Stimulated activated CD8-positive, alpha-beta memory T cell treated with anti-CD3 and anti-CD28 coated beads, Interleukin-12 subunit alpha, Interleukin-12 subunit beta, amount 100 ng/mL, for 24 hours (primary cell): ENCODE results near the gene DNAH1.
"Not testable (repeated sequence)": the region's sequence is repeated elsewhere in the genome, so short reads cannot be mapped to it uniquely, and the experiment has no call there.

Experiments used
- DNase-seq: peaks from one replicate; pipeline ENCODE4 v3.0.0-alpha.2; 2020; ENCODE audit errors: extremely low read depth

The DNAH1 gene

GRCh38 chr3:52315977-52316764, at the start of gene DNAH1:
Gene DNAH1 (plus strand): TSS chr3:52316319. CDS start chr3:52322443, 6,124 bp downstream.
- DNase-seq, result no peak

- no peak for DNase-seq
Observed at GRCh38 chr3:52268036-52268435, 48.1 kb upstream of the DNAH1 start.

DNA sequence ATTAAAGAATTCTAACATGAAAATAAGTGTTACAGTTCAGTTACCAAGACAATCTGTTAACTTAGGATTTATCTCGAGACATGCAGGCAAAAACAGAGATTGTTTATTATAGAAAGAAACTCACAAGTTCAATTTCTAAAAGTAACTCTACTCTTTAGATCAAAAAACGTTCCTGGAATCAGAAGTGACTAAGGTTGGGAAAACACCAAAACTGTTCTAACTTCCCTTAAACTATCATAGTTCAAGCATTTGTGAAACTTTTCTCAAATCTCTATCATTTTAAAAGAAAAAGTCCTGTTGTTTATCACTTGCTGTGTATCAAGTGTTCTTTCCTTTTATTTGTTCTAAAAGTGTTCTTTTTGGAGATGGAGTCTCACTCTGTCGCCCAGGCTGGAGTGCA, 46.3 kb upstream of the DNAH1 start:
- no peak for DNase-seq

- no peak for DNase-seq
Observed at GRCh38 chr3:52270252-52270754, 45.8 kb upstream of the DNAH1 start.

GRCh38 chr3:52272172-52272571, 43.9 kb upstream of the DNAH1 start:
- DNase-seq, result not testable (repeated sequence)

GRCh38 chr3:52272831-52273230, 43.3 kb upstream of the DNAH1 start:
- DNase-seq, result no peak

GRCh38 chr3:52274781-52275180, 41.3 kb upstream of the DNAH1 start:
- not testable (repeated sequence) for DNase-seq

GRCh38 chr3:52277071-52277964, 38.8 kb upstream of the DNAH1 start:
- peak; percentile 55 for DNase-seq

- no peak for DNase-seq
Observed at GRCh38 chr3:52277972-52278509, 38.1 kb upstream of the DNAH1 start.

DNA sequence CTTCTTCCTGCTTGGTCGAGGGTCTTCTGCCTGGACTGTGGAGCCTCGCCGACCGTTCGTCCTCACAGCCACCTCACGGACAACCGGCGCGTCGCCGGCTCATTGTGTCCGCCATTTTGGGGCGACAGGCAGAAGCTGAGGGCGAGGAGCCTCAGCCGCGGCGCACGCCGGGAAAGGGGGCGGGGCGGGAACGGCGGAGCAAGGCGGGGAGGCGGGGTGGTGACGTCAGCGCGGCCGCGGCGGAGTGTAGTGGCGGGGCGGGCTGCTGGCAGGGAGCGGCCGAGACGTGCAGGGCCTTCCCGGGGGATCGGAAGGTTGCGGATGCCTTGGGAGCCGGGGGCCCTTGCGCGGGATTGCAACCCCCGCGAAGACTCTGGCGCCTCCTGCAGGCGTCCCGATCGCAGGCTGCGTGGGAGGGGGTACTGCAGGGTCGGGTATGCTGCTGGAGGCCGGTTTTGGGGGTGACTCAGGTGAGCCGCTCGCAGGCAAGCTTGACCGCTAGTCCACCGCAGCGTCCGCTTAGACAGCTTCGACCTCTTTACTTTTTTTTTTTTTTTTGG, 37.5 kb upstream of the DNAH1 start, which contains the start of gene WDR82:
Gene WDR82, minus strand, starts transcription at position 140 of the 560 bp plus-strand sequence. CDS start 288 bp downstream, outside the sequence.
- DNase-seq, result peak; percentile 98

- DNase-seq, result no peak
Observed at GRCh38 chr3:52279596-52279995, 36.5 kb upstream of the DNAH1 start.

DNA sequence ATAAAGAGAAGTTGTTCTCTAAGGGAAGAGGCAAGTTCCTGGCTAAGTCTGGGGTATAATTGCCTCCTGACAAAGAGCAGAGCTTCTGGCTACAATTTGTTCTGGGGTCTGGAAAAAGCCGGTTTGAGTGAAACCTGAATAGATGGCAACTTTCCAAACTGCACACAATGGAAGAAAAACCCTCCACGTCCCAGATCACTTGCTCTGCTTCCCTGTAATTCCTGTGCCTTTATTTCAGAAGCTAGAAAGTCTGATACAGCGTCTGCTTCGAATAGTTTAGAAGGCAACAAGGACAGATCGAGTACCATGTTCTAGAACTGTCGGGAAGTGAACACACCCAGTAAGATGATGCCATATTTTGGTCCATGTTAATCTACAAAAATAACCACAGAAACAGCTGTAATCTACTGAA, 36.1 kb upstream of the DNAH1 start:
- no peak for DNase-seq

DNA sequence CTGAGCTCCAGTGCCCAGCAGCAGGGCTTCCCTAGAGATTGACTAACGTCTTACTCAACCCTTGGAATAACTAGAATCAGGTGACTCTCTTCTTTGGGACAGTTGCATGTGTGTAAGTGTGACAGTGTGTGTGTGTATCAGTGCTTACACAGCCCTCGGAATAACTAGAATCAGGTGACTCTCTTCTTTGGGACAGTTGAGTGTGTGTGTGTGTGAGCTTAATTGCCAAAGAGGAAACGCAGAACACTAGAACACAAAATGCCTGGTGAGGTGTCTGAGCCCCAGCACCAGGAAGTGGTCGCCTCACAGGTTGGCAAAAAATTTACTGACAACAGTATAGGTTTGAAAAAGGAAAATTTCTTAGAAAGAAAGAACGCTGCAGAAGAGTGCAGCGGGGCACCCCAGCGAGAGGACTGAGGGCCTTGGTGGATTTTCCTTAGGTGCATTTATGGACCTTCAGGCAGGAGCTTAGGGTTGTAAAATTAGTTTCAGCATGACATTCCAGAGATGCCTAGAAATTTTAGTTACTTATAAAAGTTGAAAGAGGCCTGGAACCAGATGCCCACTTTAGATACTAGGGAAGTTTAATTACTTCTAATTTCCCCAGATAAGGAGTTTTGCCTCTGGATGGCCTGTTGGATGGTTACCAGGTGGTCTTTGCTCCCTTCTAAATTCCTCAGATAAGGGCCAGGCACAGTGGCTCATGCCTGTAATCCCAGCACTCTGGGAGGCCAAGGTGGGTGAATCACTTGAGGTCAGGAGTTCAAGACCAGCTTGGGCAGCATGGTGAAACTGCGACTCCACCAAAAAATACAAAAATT, 33.9 kb upstream of the DNAH1 start:
- DNase-seq, result no peak

DNA sequence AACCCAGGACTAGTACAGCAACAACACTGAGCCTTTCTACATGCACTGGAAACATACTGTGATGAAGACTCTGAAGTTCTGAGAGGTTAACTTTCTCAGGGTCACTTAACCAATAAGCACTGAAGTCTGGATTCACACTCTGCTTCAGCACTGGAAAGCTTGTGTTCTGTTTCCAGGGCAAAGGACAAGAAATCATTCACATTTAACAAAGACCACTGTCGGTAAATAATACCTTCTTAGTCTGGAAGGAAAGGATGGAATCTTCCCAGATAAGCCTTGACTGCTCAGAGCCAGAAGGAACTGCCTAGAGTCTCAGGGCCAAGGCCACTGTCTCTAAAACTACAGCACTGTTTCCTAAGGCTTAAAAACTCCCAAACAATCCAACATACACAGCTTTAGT, 32.8 kb upstream of the DNAH1 start:
- no peak for DNase-seq

DNA sequence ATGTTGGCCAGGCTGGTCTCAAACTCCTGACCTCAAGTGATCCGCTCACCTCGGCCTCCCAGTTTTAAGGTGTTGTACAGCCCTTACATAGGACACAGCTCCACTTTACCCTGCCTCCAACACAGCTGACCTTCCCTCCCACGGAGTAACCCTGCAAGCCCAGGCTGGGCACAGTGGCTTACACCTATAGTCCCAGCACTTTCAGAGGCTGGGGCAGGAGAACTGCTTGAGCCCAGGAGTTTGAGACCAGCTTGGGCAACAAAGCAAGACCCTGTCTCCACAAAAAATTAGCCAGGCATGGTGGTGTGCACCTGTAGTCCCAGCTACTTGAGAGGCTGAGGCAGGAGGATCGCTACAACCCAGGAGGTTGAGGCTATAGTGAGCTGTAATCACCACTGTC, 32.1 kb upstream of the DNAH1 start:
- not testable (repeated sequence) for DNase-seq

DNA sequence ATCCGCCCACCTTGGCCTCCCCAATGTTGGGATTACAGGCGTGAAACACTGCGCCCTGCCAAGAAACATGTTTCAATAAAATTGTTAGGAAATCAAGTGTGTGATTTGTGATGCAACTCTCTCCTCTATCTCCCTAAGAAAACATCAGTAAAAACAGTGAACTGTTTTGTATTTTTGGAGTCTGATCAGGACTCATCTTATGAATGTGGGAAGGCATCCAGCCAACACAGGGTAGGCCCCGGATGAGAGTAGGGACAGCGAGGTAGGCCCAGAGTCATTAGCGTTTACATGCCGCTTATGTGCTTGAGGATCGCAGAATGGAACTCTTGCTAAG, 29.4 kb upstream of the DNAH1 start:
- DNase-seq, result no peak

- DNase-seq, result no peak
Observed at GRCh38 chr3:52288674-52289073, 27.4 kb upstream of the DNAH1 start.

- DNase-seq, result no peak
Observed at GRCh38 chr3:52289338-52289746, 26.8 kb upstream of the DNAH1 start.

- DNase-seq, result no peak
Observed at GRCh38 chr3:52289747-52290595, 26.1 kb upstream of the DNAH1 start.
